HG03460 (cell line): Measurements from ENCODE around the gene KLHL29.

Source experiments
- ATAC-seq: cut with Tn5 transposase; IDR thresholded peaks from one replicate; pipeline ENCODE4 v1.9.1; 2021; ENCODE audit not compliant: unreplicated experiment

KLHL29 gene

GRCh38 chr2:23544589-23545295, 159.8 kb downstream of the KLHL29 start:
- no peak for ATAC-seq

- no peak for ATAC-seq
Measured at GRCh38 chr2:23545396-23545795, 160.4 kb downstream of the KLHL29 start.

- ATAC-seq = no peak
Measured at GRCh38 chr2:23545811-23546210, 160.8 kb downstream of the KLHL29 start.

GRCh38 chr2:23546913-23547312, 161.9 kb downstream of the KLHL29 start:
- ATAC-seq = no peak

- no peak for ATAC-seq
Measured at GRCh38 chr2:23547725-23548124, 162.7 kb downstream of the KLHL29 start.

GRCh38 chr2:23548143-23548769, 163.3 kb downstream of the KLHL29 start:
- ATAC-seq = no peak

GRCh38 chr2:23549051-23549450, 164.1 kb downstream of the KLHL29 start:
- no peak for ATAC-seq

GRCh38 chr2:23549821-23550530, 165.0 kb downstream of the KLHL29 start:
- ATAC-seq = no peak

- no peak for ATAC-seq
Measured at GRCh38 chr2:23550553-23550952, 165.6 kb downstream of the KLHL29 start.

- no peak for ATAC-seq
Measured at GRCh38 chr2:23551875-23552274, 166.9 kb downstream of the KLHL29 start.

GRCh38 chr2:23553561-23553960, 168.6 kb downstream of the KLHL29 start:
- no peak for ATAC-seq

- no peak for ATAC-seq
Measured at GRCh38 chr2:23554054-23554697, 169.2 kb downstream of the KLHL29 start.

GRCh38 chr2:23555944-23556343, 171.0 kb downstream of the KLHL29 start:
- ATAC-seq = no peak

GRCh38 chr2:23556929-23557328, 171.9 kb downstream of the KLHL29 start:
- no peak for ATAC-seq

- no peak for ATAC-seq
Measured at GRCh38 chr2:23557455-23557854, 172.5 kb downstream of the KLHL29 start.

GRCh38 chr2:23559561-23560239, 174.7 kb downstream of the KLHL29 start:
- ATAC-seq = no peak

GRCh38 chr2:23561088-23561487, 176.1 kb downstream of the KLHL29 start:
- ATAC-seq = no peak

- no peak for ATAC-seq
Measured at GRCh38 chr2:23561544-23561943, 176.6 kb downstream of the KLHL29 start.

- no peak for ATAC-seq
Measured at GRCh38 chr2:23562143-23562542, 177.2 kb downstream of the KLHL29 start.

- ATAC-seq = no peak
Measured at GRCh38 chr2:23563151-23563550, 178.2 kb downstream of the KLHL29 start.
